Caco-2 (cell line): ENCODE measurements around the gene PIERCE2. TPM values are rescaled to one million over a fixed set of nuclear protein-coding genes. Genes with fewer than 3 reads are reported as not detected.
A peak's percentile ranks its signal among the peaks of the same experiment; 100 is the strongest.
"Not testable (repeated sequence)": the region's sequence is repeated elsewhere in the genome, so short reads cannot be mapped to it uniquely, and the experiment has no call there.

ENCODE experiments used
- BruUV-seq: library from RNA; stranded (reverse); fragments of 400-500 nt; replicated peaks from 2 replicates; lab custom pipeline; 2021; lab: Mats Ljungman, UMichigan
- CTCF ChIA-PET: fragments of 300-600 bp; sonication (Branson Sonifier 250); formaldehyde crosslinking; loops from one replicate; lab custom pipeline; 2022; ENCODE audit warnings: antibody characterized with exemption; lab: Charles Lee
- POLR2A ChIA-PET: fragments of 300-600 bp; sonication (Branson Sonifier 250); formaldehyde crosslinking; loops from one replicate; lab custom pipeline; 2022; ENCODE audit warnings: antibody characterized with exemption; lab: Charles Lee
- DNase-seq, 2 experiments: peaks; one replicate each; pipeline versions ENCODE4 v3.0.0 to v3.0.0-alpha.2; 2020 to 2022
- H3K27me3 ChIP-seq: replicated peaks from 2 replicates; pipeline ENCODE4 v1.6.0; 2011; ENCODE audit warnings: low read length; ENCODE audit not compliant: control insufficient read depth, insufficient read depth
- H3K36me3 ChIP-seq: 2 replicates; pipeline ENCODE4 v1.5.1; 2011; ENCODE audit warnings: low read length; ENCODE audit not compliant: control insufficient read depth, insufficient read depth
- H3K4me1 ChIP-seq: fragments of 250-450 bp; sonication (Bioruptor Pico); 2 replicates; pipeline ENCODE4 v1.5.1; 2020; ENCODE audit warnings: mild to moderate bottlenecking
- H3K4me3 ChIP-seq: 2 replicates; pipeline ENCODE4 v1.5.1; 2011; ENCODE audit warnings: low read depth, mild to moderate bottlenecking, control low read depth, low read length
- H3K9me3 ChIP-seq: fragments of 250-450 bp; sonication (Bioruptor Pico); 2 replicates; pipeline ENCODE4 v1.5.1; 2020; ENCODE audit warnings: mild to moderate bottlenecking, moderate library complexity
- H3K27ac Mint-ChIP-seq: one replicate; pipeline ENCODE4 v1.8.0; 2022; ENCODE audit warnings: mixed read lengths; ENCODE audit not compliant: unreplicated experiment
- H3K27me3 Mint-ChIP-seq: one replicate; pipeline ENCODE4 v1.8.0; 2022; ENCODE audit warnings: mixed read lengths; ENCODE audit not compliant: insufficient read depth, unreplicated experiment
- H3K36me3 Mint-ChIP-seq: one replicate; pipeline ENCODE4 v1.8.0; 2022; ENCODE audit warnings: mild to moderate bottlenecking, mixed read lengths; ENCODE audit not compliant: insufficient read depth, unreplicated experiment
- H3K4me1 Mint-ChIP-seq: one replicate; pipeline ENCODE4 v1.8.0; 2022; ENCODE audit warnings: low read depth, mixed read lengths; ENCODE audit not compliant: unreplicated experiment
- H3K4me3 Mint-ChIP-seq: one replicate; pipeline ENCODE4 v1.8.0; 2022; ENCODE audit warnings: mild to moderate bottlenecking, moderate library complexity, mixed read lengths; ENCODE audit not compliant: unreplicated experiment
- H3K9me3 Mint-ChIP-seq: one replicate; pipeline ENCODE4 v1.8.0; 2022; ENCODE audit warnings: mixed read lengths; ENCODE audit not compliant: unreplicated experiment
- intact Hi-C: fragments of 100-400 bp; cut with micrococcal nuclease; formaldehyde crosslinking; loops from one replicate; pipeline ENCODE4 v1.10.0; 2022; ENCODE audit not compliant: unreplicated experiment
- total RNA-seq: library from RNA; stranded (reverse); gene quantifications from 2 replicates; pipeline ENCODE4 v1.2.3, GENCODE V29; 2022
- TF ChIP-seq, protein P1 (sequence below), 2 experiments: fragments of 200-600 bp in 1 of 2; IDR thresholded peaks; 1 replicate in 1 of 2; 2 replicates in 1 of 2; pipeline versions ENCODE4 v1.5.1 to v1.8.0; 2011 to 2022; ENCODE audit warnings: antibody characterized with exemption in 1 of 2, control low read depth in 1 of 2, inconsistent platforms in 1 of 2, low read depth in 1 of 2, low read length in 1 of 2, mild to moderate bottlenecking in 1 of 2, moderate library complexity in 1 of 2; ENCODE audit not compliant: insufficient read depth in 1 of 2, severe bottlenecking in 1 of 2, unreplicated experiment in 1 of 2

Gene PIERCE2
- total RNA-seq, 1 experiment from 2014 or later: 1.3 TPM

DNA sequence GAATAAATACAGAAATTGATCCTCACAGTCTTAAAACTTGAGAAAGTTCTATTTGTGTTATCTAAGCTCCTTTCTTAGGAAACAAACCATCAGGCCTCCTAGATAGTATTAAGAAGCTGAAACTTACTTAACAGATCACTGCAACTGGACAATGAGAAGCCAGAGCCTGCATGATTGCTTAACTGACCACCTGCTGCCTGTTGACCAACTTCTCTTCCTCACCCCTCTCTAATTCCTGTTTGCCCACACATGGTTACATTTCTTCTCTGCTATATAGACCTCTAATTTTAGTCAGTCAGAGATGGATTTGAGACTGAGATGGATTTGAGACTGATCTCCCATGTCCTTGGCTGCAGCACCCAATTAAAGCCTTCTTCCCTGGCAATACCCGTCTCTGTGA lies 13.6 kb upstream of the PIERCE2 start:
- TF ChIP-seq, protein P1, sequence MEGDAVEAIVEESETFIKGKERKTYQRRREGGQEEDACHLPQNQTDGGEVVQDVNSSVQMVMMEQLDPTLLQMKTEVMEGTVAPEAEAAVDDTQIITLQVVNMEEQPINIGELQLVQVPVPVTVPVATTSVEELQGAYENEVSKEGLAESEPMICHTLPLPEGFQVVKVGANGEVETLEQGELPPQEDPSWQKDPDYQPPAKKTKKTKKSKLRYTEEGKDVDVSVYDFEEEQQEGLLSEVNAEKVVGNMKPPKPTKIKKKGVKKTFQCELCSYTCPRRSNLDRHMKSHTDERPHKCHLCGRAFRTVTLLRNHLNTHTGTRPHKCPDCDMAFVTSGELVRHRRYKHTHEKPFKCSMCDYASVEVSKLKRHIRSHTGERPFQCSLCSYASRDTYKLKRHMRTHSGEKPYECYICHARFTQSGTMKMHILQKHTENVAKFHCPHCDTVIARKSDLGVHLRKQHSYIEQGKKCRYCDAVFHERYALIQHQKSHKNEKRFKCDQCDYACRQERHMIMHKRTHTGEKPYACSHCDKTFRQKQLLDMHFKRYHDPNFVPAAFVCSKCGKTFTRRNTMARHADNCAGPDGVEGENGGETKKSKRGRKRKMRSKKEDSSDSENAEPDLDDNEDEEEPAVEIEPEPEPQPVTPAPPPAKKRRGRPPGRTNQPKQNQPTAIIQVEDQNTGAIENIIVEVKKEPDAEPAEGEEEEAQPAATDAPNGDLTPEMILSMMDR (IDR thresholded peaks at IDR 0.05; ENCODE audit: insufficient read depth in 1 of 2, low read depth in 1 of 2, low read length in 1 of 2, severe bottlenecking in 1 of 2, unreplicated experiment in 1 of 2): no peak
- Histone ChIP-seq H3K36me3 (no peaks in the 10 kb centered on the region), H3K4me3 (no peak overlapping the region), H3K9me3 (peaks cover 4% of the 10 kb centered on the region), H3K27me3 (no peaks in the 10 kb centered on the region), H3K4me1 (peaks cover 8% of the 10 kb centered on the region; the same call in 1 of the 2 replicates)
- ChIA-PET CTCF (interaction anchor here (0.9 to 1.3 kb wide), 2 partner anchors 36 to 41 kb away, joined by 3 to 6 read pairs; no protein-coding TSS in a partner anchor), POLR2A (interaction anchor here (1.0 kb wide), 1 partner anchor 76 kb away, joined by 3 read pairs; the partner anchor contains the start of genes PIGB and PIGBOS1)
- Mint-ChIP-seq H3K27me3 (no peaks in the 10 kb centered on the region), H3K27ac (peak overlapping the region; percentile 48), H3K9me3 (no peaks in the 10 kb centered on the region), H3K4me3 (no peak overlapping the region), H3K4me1 (peaks cover 14% of the 10 kb centered on the region), H3K36me3 (peaks cover 17% of the 10 kb centered on the region)
- BruUV-seq: no TSS peak
- DNase-seq: peak in 1 of 2 experiments; percentile 21
- intact Hi-C loops: no loop called here

DNA sequence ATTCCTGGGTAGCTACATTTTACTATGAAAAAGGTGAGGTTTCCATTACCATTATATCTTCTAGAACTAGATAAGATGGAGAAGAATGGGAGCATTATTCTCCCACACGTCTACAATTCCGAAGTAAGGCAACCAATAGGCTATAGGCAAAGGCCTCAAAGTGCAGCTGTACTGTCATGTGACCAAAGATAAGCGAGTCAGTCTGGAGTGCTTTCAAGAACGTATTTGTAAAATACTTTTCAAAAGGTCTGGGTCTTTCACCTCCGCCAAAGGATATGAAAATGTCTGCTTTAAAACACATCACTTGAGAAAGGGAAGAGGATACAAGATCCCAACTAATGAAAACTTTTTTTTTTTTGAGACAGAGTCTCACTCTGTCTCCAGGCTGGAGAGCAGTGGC lies 10.1 kb upstream of the PIERCE2 start:
- intact Hi-C loops: no loop called here
- peaks cover 17% of the 10 kb centered on the region for H3K36me3 Mint-ChIP-seq
- Histone ChIP-seq H3K4me1 (peaks cover 12% of the 10 kb centered on the region), H3K4me3 (no peak overlapping the region), H3K36me3 (no peaks in the 10 kb centered on the region), H3K27me3 (no peaks in the 10 kb centered on the region), H3K9me3 (peaks cover 4% of the 10 kb centered on the region; the same call in 1 of the 2 replicates)
- no peaks in the 10 kb centered on the region for H3K9me3 Mint-ChIP-seq
- no peak for DNase-seq
- no peak overlapping the region for H3K27ac Mint-ChIP-seq
- POLR2A ChIA-PET: no interaction called here
- no peak overlapping the region for H3K4me3 Mint-ChIP-seq
- no TSS peak for BruUV-seq
- peaks cover 15% of the 10 kb centered on the region for H3K4me1 Mint-ChIP-seq
- TF ChIP-seq, protein P1 (IDR thresholded peaks at IDR 0.05; ENCODE audit: insufficient read depth in 1 of 2, low read depth in 1 of 2, low read length in 1 of 2, severe bottlenecking in 1 of 2, unreplicated experiment in 1 of 2): no peak
- CTCF ChIA-PET: no interaction called here
- no peaks in the 10 kb centered on the region for H3K27me3 Mint-ChIP-seq

DNA sequence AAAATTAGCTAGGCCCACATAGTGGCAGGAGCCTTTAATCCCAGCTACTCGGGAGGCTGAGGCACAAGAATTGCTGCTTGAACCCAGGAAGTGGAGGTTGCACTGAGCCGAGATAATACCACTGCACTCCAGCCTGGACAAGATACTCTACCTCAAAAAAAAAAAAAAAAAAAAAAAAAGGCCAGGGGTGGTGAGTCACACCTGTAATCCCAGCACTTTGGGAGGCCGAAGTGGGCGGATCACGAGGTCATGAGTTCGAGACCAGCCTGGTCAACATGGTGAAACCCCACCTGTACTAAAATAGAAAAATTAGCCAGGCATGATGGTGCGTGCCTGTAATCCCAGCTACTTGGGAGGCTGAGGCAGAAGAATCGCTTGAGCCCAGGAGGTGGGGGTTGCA lies 8.2 kb upstream of the PIERCE2 start:
- intact Hi-C loops, H3K27me3 Mint-ChIP-seq, H3K36me3 ChIP-seq, CTCF ChIA-PET, H3K9me3 ChIP-seq, H3K4me3 ChIP-seq, H3K27ac Mint-ChIP-seq, H3K4me1 Mint-ChIP-seq, DNase-seq, H3K4me3 Mint-ChIP-seq, POLR2A ChIA-PET, H3K9me3 Mint-ChIP-seq, BruUV-seq, H3K27me3 ChIP-seq: not testable (repeated sequence)
- H3K4me1 ChIP-seq: peaks cover 16% of the 10 kb centered on the region
- H3K36me3 Mint-ChIP-seq: peaks cover 11% of the 10 kb centered on the region
